GM21447 (cell line): Measurements from ENCODE around the gene NFU1.
"Not testable (repeated sequence)": the region's sequence is repeated elsewhere in the genome, so short reads cannot be mapped to it uniquely, and the experiment has no call there.

Experiments used
- ATAC-seq: cut with Tn5 transposase; IDR thresholded peaks from one replicate; pipeline ENCODE4 v1.9.1; 2021; ENCODE audit not compliant: unreplicated experiment

Gene NFU1

GRCh38 chr2:69452687-69453086, 15.5 kb upstream of the NFU1 start:
- no peak for ATAC-seq

- no peak for ATAC-seq
Observed at GRCh38 chr2:69450735-69451416, 13.6 kb upstream of the NFU1 start.

- ATAC-seq, result no peak
Observed at GRCh38 chr2:69449906-69450305, 12.7 kb upstream of the NFU1 start.

GRCh38 chr2:69443673-69444072, 6.4 kb upstream of the NFU1 start:
- not testable (repeated sequence) for ATAC-seq

- not testable (repeated sequence) for ATAC-seq
Observed at GRCh38 chr2:69439499-69439898, 2.3 kb upstream of the NFU1 start.

GRCh38 chr2:69438580-69438979, 1.3 kb upstream of the NFU1 start:
- ATAC-seq, result no peak

GRCh38 chr2:69437751-69438154, 518 bp upstream of the NFU1 start:
- no peak for ATAC-seq

GRCh38 chr2:69436596-69436937, 668 bp downstream of the NFU1 start:
- ATAC-seq, result peak; percentile 1

GRCh38 chr2:69434753-69435152, 2.5 kb downstream of the NFU1 start:
- ATAC-seq, result no peak

GRCh38 chr2:69429491-69430183, 7.6 kb downstream of the NFU1 start:
- ATAC-seq, result no peak

GRCh38 chr2:69428981-69429380, 8.3 kb downstream of the NFU1 start:
- ATAC-seq, result no peak

GRCh38 chr2:69424419-69424818, 12.8 kb downstream of the NFU1 start:
- ATAC-seq, result no peak

GRCh38 chr2:69422198-69422597, 15.0 kb downstream of the NFU1 start:
- ATAC-seq, result no peak

- not testable (repeated sequence) for ATAC-seq
Observed at GRCh38 chr2:69419111-69419510, 18.1 kb downstream of the NFU1 start.

GRCh38 chr2:69416147-69416546, 21.1 kb downstream of the NFU1 start:
- no peak for ATAC-seq

GRCh38 chr2:69411120-69411519, 26.1 kb downstream of the NFU1 start:
- ATAC-seq, result no peak

GRCh38 chr2:69405306-69405705, 31.9 kb downstream of the NFU1 start:
- no peak for ATAC-seq

- ATAC-seq, result no peak
Observed at GRCh38 chr2:69400121-69400520, 37.1 kb downstream of the NFU1 start.

- no peak for ATAC-seq
Observed at GRCh38 chr2:69397234-69397633, 40.0 kb downstream of the NFU1 start.

- ATAC-seq, result no peak
Observed at GRCh38 chr2:69395866-69396265, 41.4 kb downstream of the NFU1 start.

- no peak for ATAC-seq
Observed at GRCh38 chr2:69393963-69394362, 43.3 kb downstream of the NFU1 start.

GRCh38 chr2:69390471-69390870, 46.8 kb downstream of the NFU1 start:
- no peak for ATAC-seq

- ATAC-seq, result no peak
Observed at GRCh38 chr2:69390001-69390400, 47.2 kb downstream of the NFU1 start.
